Measurements from ENCODE around the gene MAST4.
"Not testable (repeated sequence)": the region's sequence is repeated elsewhere in the genome, so short reads cannot be mapped to it uniquely, and the experiment has no call there.

MAST4 gene

DNA sequence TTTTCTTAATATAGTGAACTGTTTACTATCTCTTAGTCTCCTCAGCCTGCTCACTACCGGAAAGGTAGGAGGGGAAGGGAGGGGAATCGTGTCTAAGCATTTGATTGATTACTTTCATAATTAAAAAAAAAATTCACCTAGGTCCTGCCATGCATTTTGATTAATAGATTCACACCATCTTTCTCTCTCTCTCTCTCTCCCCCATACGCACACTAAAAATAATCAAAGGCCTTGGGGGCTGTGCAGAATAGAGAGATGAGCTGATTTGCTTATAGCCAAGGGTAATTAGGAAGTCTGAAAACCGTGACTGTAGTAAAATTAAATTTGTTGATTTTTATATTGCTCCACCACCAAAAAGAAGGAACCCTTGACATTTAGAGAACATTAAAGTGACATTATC lies 550.8 kb downstream of the MAST4 start:
- DNase-seq, result no peak

DNA sequence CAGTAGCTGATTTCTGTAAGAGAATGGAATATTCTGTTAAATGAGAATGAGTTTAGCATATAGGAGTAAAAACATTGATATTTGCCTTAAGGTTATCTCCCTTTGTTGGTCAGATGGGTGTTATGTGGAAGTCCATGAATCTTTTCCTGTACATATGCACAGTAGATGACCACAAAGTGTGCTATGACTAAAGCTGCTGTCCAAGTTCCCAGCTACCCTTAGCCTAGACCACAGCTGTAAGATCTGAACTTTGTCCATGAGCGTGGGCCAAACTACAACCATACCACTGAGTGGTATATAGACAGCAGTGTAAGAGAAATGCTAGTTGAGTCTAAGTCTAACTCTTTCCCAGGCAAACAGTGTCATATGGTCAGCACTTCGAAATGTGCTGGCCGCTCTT lies 551.6 kb downstream of the MAST4 start:
- no peak for DNase-seq

DNA sequence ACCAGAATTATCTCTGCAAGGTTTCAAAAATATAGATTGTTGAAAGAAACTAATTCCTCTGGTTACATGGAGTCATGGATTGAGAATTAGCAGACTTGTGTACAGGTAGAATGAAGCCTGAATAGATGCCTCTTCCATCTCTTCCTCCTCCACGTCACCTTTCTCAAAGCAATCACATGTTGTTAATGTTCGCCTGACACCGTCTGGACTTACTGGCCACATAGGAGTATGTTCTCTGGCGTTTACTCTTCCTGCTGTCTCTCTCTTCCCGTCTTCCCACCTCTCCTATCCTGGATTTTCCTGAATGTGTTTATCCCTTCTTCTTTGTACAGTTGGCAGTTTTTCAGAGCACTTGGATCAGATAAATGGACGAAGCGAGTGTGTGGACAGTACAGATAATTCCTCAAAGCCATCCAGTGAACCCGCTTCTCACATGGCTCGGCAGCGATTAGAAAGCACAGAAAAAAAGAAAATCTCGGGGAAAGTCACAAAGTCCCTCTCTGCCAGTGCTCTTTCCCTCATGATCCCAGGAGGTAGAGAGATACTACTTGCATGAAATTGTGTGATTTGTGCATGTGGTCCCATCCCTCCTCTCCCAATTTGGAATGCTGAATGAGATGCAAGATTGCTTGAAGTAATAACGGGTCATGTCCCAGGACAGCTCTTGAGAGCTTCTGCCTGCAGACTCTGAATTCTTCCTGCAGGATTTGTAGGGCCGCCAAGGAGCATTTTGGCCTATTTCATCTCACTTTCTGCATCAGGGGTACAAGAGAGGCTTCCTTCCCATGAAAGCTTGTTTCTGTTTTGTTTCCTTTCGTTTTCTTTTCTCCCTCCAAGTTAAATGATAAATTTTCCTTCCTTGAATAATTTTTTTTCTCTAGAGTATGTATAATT lies 553.1 kb downstream of the MAST4 start:
- DNase-seq, result no peak

DNA sequence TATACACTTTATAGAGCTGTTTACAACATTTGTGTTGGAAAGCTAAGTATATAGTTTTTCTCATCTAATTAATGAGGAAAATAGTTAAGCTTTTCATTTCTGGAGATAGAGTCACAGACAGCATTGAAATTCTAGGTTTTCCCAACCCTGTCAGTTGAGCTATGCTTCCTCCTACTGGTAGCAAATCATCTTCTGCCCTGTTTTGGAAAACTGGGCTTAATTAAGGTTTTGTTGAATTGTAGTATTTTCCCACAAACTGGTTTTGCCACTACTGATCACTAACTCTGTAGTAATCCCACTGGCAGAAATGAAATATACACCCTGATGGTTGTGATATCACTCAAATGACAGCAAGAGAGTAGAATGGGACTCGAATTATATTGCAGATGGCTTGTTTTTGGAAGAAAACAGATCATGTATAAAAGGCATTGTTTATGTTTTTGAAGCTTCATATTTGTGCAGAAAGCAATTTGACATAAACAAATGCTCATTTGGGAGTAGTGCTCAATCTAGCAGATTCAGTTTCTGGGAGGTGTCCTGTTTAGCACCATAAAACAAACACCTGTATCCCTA lies 553.8 kb downstream of the MAST4 start:
- no peak for DNase-seq

DNA sequence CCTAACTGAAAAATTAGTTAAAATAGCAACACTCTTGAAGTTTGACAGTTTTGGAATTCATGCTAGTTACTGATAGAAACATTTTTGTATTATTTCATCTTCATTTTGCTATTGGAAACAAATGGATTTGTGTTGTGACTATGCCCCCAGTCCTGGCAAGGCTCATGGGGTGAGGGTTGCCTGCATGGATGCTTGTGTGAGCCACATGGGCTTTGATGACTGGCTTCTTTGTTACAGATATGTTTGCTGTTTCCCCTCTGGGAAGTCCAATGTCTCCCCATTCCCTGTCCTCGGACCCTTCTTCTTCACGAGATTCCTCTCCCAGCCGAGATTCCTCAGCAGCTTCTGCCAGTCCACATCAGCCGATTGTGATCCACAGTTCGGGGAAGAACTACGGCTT lies 556.2 kb downstream of the MAST4 start:
- DNase-seq, result no peak

DNA sequence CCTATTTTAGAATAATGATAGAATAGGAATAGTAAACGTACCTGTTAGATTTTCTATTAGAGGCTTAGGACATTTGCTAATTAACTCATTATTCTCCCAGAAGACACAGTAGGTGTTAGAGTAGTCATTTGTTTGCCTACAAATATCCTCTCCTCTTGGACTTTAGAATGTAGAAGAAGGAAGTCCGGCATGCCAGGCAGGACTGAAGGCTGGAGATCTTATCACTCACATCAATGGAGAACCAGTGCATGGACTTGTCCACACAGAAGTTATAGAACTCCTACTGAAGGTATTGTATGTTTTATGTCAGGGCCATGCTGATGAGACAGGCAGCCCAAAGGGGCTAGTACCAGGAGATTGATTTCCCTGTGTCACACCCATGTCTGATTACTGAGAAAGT lies 557.1 kb downstream of the MAST4 start:
- DNase-seq, result no peak

DNA sequence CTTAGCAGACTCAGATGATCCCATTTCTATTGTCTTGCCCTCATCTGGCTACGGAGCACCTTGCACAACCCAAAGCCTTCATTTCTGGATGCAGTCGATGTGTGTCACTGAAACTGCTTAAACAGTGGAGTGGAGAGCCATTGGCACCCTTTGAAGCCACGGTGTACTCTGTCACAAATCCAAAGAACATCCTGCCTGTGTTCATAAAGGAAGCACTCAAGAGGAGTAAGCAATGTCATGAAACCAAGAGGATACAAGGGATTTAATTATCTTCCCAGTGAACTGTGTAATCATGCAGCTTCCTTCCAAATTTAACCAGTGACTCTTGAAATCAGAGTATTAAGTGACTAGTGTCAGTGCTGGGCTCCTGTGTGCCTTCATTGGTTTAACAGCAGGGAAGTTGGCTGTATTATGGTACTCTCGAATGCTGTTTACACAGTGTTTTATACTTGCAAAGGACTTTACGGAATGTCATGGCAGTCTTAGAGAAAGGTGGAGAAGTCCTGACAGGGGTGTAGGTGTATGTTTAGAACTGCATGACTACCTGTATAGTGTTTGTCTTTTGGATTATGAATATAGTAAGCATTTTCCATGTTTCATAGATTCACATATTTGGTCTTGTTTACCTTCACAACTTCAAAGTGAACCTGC lies 558.5 kb downstream of the MAST4 start:
- DNase-seq, result no peak

DNA sequence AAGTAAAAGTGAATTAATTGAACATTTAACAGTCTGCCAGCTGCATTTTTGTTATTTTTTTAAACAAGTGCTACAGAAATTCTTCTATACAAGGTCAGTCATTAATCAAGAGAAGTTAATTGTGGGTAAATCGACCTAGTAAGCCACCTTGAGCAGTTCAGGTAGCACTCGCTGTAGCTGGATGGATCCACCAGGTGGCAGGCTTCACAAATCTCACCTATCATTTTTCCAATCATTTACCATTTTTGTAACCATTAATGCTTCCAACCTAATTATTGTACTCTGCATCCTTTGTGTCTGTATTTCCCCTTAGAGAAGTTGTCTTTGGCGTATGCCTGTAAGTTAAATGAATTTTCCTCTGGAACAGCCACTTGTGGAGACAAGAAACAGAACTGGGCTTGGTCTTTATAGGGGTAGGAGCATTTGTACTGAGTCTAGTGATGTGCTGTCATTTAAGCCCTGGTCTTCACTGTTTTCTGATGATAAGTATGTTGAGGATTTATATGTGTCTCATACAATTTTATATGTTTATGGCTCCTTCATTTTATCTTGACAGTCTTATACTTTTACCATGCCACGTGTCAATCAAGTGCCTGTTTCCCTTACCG lies 560.9 kb downstream of the MAST4 start:
- no peak for DNase-seq

DNA sequence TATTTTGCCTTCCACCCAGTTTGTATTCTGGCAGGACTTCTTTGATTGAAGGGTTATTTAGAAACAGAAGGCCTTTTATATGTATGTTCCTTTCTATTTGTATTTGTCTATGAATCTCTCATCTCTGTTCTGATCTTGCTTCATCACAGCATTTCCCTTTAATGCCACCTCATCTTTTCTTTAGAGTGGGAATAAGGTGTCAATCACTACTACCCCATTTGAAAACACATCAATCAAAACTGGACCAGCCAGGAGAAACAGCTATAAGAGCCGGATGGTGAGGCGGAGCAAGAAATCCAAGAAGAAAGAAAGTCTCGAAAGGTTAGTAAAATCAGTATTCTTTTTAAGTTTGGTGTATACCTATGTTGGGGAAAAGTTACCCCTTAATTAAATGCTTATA lies 564.1 kb downstream of the MAST4 start:
- DNase-seq, result no peak

DNA sequence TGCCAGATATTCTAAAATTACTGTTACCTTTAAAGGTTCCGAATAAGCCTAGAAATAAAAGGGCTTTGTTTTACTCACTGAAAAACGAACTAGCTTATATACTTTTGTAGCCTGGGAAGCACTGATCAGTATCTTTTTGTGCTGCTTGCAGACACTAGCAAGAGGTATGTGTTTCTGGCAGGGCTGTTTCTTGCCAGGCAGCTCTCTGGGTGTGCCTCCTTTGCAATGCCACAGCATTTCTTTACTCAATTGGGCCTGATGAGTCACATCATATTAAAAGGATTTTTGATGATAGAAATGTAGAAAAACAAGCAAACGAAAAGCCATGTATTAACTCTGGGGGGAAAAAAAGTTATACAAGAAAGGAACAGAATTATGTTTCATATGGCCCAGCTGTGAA lies 564.8 kb downstream of the MAST4 start:
- no peak for DNase-seq

DNA sequence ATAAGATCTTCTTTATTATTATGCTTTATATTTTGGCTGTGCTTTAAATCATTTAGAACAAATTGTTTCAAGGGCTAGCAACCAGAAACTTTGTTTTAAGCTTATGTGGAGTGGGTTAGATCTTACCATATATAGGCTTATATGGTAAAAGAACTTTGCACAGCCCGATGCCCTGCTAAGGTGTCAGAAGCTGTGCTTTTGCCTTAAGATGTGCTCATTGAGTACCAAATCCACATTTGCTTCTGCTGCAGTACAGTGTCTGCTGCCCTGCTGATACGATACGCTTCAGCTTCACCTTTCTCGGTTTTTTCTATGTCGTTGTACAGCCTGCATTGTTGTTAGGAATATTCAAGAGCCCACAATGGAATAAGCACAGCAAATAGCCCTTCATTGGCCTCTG lies 565.6 kb downstream of the MAST4 start:
- no peak for DNase-seq

DNA sequence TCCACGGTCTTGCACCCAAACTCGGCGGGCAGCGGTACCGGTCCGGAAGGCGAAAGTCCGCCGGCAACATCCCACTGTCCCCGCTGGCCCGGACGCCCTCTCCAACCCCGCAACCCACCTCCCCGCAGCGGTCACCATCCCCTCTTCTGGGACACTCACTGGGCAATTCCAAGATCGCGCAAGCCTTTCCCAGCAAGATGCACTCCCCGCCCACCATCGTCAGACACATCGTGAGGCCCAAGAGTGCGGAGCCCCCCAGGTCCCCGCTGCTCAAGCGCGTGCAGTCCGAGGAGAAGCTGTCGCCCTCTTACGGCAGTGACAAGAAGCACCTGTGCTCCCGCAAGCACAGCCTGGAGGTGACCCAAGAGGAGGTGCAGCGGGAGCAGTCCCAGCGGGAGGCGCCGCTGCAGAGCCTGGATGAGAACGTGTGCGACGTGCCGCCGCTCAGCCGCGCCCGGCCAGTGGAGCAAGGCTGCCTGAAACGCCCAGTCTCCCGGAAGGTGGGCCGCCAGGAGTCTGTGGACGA lies 567.1 kb downstream of the MAST4 start:
- DNase-seq, result no peak

DNA sequence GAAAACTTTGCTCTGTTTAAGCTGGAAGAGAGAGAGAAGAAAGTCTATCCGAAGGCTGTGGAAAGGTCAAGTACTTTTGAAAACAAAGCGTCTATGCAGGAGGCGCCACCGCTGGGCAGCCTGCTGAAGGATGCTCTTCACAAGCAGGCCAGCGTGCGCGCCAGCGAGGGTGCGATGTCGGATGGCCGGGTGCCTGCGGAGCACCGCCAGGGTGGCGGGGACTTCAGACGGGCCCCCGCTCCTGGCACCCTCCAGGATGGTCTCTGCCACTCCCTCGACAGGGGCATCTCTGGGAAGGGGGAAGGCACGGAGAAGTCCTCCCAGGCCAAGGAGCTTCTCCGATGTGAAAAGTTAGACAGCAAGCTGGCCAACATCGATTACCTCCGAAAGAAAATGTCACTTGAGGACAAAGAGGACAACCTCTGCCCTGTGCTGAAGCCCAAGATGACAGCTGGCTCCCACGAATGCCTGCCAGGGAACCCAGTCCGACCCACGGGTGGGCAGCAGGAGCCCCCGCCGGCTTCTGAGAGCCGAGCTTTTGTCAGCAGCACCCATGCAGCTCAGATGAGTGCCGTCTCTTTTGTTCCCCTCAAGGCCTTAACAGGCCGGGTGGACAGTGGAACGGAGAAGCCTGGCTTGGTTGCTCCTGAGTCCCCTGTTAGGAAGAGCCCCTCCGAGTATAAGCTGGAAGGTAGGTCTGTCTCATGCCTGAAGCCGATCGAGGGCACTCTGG lies 567.8 kb downstream of the MAST4 start:
- no peak for DNase-seq

DNA sequence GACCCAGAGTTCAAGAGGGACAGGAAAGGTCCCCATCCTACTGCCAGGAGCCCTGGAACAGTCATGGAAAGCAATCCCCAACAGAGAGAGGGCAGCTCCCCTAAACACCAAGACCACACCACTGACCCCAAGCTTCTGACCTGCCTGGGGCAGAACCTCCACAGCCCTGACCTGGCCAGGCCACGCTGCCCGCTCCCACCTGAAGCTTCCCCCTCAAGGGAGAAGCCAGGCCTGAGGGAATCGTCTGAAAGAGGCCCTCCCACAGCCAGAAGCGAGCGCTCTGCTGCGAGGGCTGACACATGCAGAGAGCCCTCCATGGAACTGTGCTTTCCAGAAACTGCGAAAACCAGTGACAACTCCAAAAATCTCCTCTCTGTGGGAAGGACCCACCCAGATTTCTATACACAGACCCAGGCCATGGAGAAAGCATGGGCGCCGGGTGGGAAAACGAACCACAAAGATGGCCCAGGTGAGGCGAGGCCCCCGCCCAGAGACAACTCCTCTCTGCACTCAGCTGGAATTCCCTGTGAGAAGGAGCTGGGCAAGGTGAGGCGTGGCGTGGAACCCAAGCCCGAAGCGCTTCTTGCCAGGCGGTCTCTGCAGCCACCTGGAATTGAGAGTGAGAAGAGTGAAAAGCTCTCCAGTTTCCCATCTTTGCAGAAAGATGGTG lies 568.8 kb downstream of the MAST4 start:
- no peak for DNase-seq

DNA sequence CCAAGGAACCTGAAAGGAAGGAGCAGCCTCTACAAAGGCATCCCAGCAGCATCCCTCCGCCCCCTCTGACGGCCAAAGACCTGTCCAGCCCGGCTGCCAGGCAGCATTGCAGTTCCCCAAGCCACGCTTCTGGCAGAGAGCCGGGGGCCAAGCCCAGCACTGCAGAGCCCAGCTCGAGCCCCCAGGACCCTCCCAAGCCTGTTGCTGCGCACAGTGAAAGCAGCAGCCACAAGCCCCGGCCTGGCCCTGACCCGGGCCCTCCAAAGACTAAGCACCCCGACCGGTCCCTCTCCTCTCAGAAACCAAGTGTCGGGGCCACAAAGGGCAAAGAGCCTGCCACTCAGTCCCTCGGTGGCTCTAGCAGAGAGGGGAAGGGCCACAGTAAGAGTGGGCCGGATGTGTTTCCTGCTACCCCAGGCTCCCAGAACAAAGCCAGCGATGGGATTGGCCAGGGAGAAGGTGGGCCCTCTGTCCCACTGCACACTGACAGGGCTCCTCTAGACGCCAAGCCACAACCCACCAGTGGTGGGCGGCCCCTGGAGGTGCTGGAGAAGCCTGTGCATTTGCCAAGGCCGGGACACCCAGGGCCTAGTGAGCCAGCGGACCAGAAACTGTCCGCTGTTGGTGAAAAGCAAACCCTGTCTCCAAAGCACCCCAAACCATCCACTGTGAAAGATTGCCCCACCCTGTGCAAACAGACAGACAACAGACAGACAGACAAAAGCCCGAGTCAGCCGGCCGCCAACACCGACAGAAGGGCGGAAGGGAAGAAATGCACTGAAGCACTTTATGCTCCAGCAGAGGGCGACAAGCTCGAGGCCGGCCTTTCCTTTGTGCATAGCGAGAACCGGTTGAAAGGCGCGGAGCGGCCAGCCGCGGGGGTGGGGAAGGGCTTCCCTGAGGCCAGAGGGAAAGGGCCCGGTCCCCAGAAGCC lies 569.6 kb downstream of the MAST4 start:
- no peak for DNase-seq

DNA sequence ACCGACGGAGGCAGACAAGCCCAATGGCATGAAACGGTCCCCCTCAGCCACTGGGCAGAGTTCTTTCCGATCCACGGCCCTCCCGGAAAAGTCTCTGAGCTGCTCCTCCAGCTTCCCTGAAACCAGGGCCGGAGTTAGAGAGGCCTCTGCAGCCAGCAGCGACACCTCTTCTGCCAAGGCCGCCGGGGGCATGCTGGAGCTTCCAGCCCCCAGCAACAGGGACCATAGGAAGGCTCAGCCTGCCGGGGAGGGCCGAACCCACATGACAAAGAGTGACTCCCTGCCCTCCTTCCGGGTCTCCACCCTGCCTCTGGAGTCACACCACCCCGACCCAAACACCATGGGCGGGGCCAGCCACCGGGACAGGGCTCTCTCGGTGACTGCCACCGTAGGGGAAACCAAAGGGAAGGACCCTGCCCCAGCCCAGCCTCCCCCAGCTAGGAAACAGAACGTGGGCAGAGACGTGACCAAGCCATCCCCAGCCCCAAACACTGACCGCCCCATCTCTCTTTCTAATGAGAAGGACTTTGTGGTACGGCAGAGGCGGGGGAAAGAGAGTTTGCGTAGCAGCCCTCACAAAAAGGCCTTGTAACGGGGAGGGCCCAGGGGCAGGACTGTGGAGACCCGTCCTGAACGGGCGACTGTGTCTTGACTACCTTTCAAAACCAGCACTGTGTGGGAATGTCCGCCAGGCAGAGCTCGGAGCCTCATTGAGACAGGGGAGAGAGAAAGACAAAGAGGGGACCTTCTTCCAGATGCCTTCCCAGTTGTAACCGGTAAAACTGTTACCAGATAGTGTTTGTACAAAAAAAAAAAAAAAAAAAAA lies 570.5 kb downstream of the MAST4 start:
- no peak for DNase-seq

DNA sequence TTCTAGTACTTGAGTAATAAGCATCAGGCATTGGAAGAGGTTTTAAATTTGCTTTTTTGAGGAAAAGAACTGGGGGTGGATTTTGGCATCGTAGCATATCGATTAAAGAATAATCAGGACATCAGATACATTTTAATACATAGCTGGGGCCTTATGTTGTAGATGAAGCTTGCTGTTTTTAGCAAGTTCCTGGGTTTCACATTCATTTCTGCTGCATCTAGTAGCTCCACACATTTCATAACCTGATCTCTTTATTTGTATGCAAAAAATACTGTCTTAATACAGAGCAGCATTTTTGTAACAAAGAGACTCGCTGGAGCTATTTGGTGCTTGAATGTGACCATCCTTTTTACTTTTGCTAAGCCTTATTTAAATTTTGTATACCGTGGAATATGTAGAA lies 571.9 kb downstream of the MAST4 start:
- no peak for DNase-seq

DNA sequence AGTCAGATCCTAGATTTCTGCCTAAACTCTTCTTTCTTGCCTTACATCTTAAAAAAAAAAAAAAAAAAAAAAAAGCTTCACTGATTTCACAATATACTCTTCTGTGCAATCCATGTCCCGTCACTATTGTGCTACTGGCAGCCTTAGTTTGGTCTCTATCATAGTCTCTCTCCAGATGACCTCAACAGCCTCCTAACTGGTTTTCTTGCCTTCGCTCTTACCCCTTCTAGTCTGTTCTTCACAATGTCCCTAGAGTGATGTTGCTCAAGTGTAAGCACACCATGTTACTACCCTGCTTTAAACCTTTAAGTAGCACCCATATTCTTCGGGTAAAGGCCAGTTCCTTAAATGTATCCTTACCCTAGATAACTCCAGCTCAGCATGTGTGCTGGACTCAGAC lies 574.6 kb downstream of the MAST4 start:
- no peak for DNase-seq

DNA sequence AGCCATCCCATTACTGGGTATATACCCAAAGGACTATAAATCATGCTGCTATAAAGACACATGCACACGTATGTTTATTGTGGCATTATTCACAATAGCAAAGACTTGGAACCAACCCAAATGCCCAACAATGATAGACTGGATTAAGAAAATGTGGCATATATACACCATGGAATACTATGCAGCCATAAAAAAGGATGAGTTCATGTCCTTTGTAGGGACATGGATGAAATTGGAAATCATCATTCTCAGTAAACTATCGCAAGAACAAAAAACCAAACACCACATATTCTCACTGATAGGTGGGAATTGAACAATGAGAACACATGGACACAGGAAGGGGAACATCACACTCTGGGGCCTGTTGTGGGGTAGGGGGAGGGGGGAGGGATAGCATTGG lies 577.2 kb downstream of the MAST4 start:
- not testable (repeated sequence) for DNase-seq

DNA sequence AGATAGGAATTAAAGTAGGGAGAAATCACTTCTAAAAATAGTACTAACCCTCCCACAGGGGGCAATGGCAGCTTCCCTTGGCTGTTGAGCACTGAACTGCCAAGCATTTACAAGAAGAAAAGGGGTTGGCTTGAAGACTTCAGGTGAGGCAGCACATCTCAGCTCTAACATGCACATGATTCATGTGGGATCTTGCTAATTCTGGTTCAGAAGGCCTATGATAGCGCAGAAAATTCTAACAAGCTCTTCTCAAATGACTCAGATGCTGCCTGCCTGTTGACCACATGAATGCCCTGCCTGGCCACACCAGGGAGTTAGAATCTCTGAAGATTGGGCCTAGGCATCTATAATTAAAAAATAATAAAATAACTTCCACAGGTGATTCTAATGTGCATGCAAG lies 577.8 kb downstream of the MAST4 start:
- DNase-seq, result no peak
